Muscle of leg (tissue), 11 donors: ENCODE results near the gene CEACAM6. TPM values are rescaled to one million over a fixed set of nuclear protein-coding genes. Genes with fewer than 3 reads are reported as not detected.
A peak's percentile ranks its signal among the peaks of the same experiment; 100 is the strongest.
"Not testable (repeated sequence)": the region's sequence is repeated elsewhere in the genome, so short reads cannot be mapped to it uniquely, and the experiment has no call there.

Source experiments
- DNase-seq: peaks from one replicate; pipeline ENCODE4 v3.0.0; 2013
- H3K27ac ChIP-seq: one replicate; pipeline ENCODE4 v1.5.1; 2013; ENCODE audit warnings: mild to moderate bottlenecking, low read length, control low read depth
- H3K27me3 ChIP-seq: one replicate; pipeline ENCODE4 v1.6.1; 2013; ENCODE audit warnings: low read length; ENCODE audit not compliant: control insufficient read depth, insufficient read depth
- H3K36me3 ChIP-seq: one replicate; pipeline ENCODE4 v1.6.1; 2013; ENCODE audit warnings: low read length; ENCODE audit not compliant: control insufficient read depth, insufficient read depth
- H3K4me1 ChIP-seq: one replicate; pipeline ENCODE4 v1.6.1; 2013; ENCODE audit warnings: low read length; ENCODE audit not compliant: control insufficient read depth, insufficient read depth
- H3K4me3 ChIP-seq: one replicate; pipeline ENCODE4 v1.5.1; 2013; ENCODE audit warnings: low read length, control low read depth
- H3K9me3 ChIP-seq: replicated peaks from 2 replicates; pipeline ENCODE4 v1.6.1; 2013; ENCODE audit warnings: low read depth, low read length; ENCODE audit not compliant: control insufficient read depth
- WGBS: methylation state at CpG from one replicate; pipeline ENCODE4 v1.1.5; 2013; ENCODE audit warnings: missing lambda C conversion rate; ENCODE audit not compliant: insufficient coverage; 5-methylcytosine and 5-hydroxymethylcytosine counted together
- polyA plus RNA-seq, 8 donors: library from polyadenylated mRNA; unstranded; fragments of 120-200 nt; gene quantifications; one replicate each; pipeline versions ENCODE4 v1.2.1 to v1.2.3, GENCODE V29; 2013; ENCODE audit warnings: inconsistent platforms in 1 of 8, low replicate concordance in 1 of 8; ENCODE audit not compliant: insufficient read length in 8 of 8, insufficient read depth in 1 of 8
- total RNA-seq: library from RNA; stranded (reverse); fragments of 120-200 nt; gene quantifications from one replicate; pipeline ENCODE4 v1.2.4, GENCODE V29; 2013

The CEACAM6 gene
- total and polyA plus RNA-seq, 9 donors = 0.04 to 0.70 (median 0.39) TPM

- H3K36me3 ChIP-seq = no peaks in the 10 kb centered on the region
- 93% methylated on average over 2 of the region's 5 CpGs for WGBS
- H3K27ac ChIP-seq = no peak overlapping the region
- peaks cover 7% of the 10 kb centered on the region for H3K27me3 ChIP-seq
- no peaks in the 10 kb centered on the region for H3K9me3 ChIP-seq
- H3K4me1 ChIP-seq = no peaks in the 10 kb centered on the region
- no peak overlapping the region for H3K4me3 ChIP-seq
- no peak for DNase-seq
Measured at GRCh38 chr19:41745756-41746155, 9.6 kb upstream of the CEACAM6 start.

- WGBS = 64% methylated on average over 3 of the region's 11 CpGs
- no peaks in the 10 kb centered on the region for H3K9me3 ChIP-seq
- peaks cover 7% of the 10 kb centered on the region for H3K27me3 ChIP-seq
- H3K27ac ChIP-seq = no peak overlapping the region
- no peaks in the 10 kb centered on the region for H3K36me3 ChIP-seq
- DNase-seq = peak; percentile 5
- no peak overlapping the region for H3K4me3 ChIP-seq
- no peaks in the 10 kb centered on the region for H3K4me1 ChIP-seq
Measured at GRCh38 chr19:41746593-41747227, 8.6 kb upstream of the CEACAM6 start.

GRCh38 chr19:41748012-41748411, 7.3 kb upstream of the CEACAM6 start:
- Histone ChIP-seq H3K27me3 (peaks cover 7% of the 10 kb centered on the region), H3K4me1 (no peaks in the 10 kb centered on the region), H3K4me3 (no peak overlapping the region), H3K36me3 (no peaks in the 10 kb centered on the region), H3K27ac (no peak overlapping the region), H3K9me3 (no peaks in the 10 kb centered on the region)
- no peak for DNase-seq
- WGBS = 61% methylated on average over 2 of the region's 3 CpGs

GRCh38 chr19:41750248-41751134, 4.8 kb upstream of the CEACAM6 start:
- WGBS = 83% methylated on average over 1 of the region's 10 CpGs
- not testable (repeated sequence) for H3K27ac ChIP-seq, H3K4me1 ChIP-seq, DNase-seq, H3K9me3 ChIP-seq, H3K36me3 ChIP-seq, H3K4me3 ChIP-seq, H3K27me3 ChIP-seq

GRCh38 chr19:41753159-41753558, 2.2 kb upstream of the CEACAM6 start:
- 0% methylated on average over 1 of the region's 12 CpGs for WGBS
- Histone ChIP-seq H3K4me3 (no peak overlapping the region), H3K4me1 (no peaks in the 10 kb centered on the region), H3K27me3 (no peaks in the 10 kb centered on the region), H3K36me3 (no peaks in the 10 kb centered on the region), H3K27ac (no peak overlapping the region), H3K9me3 (no peaks in the 10 kb centered on the region)
- peak; percentile 3 for DNase-seq

GRCh38 chr19:41753936-41754529, 1.3 kb upstream of the CEACAM6 start:
- no peak overlapping the region for H3K27ac ChIP-seq
- H3K4me3 ChIP-seq = no peak overlapping the region
- no peaks in the 10 kb centered on the region for H3K9me3 ChIP-seq
- H3K36me3 ChIP-seq = no peaks in the 10 kb centered on the region
- peak; percentile 3 for DNase-seq
- WGBS = 19% methylated on average over 2 of the region's 4 CpGs
- no peaks in the 10 kb centered on the region for H3K27me3 ChIP-seq
- H3K4me1 ChIP-seq = no peaks in the 10 kb centered on the region

- Histone ChIP-seq H3K27me3 (no peaks in the 10 kb centered on the region), H3K4me3 (no peak overlapping the region), H3K9me3 (no peaks in the 10 kb centered on the region), H3K27ac (no peak overlapping the region), H3K36me3 (no peaks in the 10 kb centered on the region), H3K4me1 (no peaks in the 10 kb centered on the region)
- WGBS = 73% methylated on average over 8 of the region's 9 CpGs
- DNase-seq = no peak
Measured at GRCh38 chr19:41758846-41759245, 3.5 kb downstream of the CEACAM6 start.

- no peaks in the 10 kb centered on the region for H3K36me3 ChIP-seq
- H3K4me1 ChIP-seq = no peaks in the 10 kb centered on the region
- no peak overlapping the region for H3K27ac ChIP-seq
- no peak overlapping the region for H3K4me3 ChIP-seq
- 57% methylated on average over 1 of the region's 2 CpGs for WGBS
- H3K9me3 ChIP-seq = no peaks in the 10 kb centered on the region
- H3K27me3 ChIP-seq = no peaks in the 10 kb centered on the region
- no peak for DNase-seq
Measured at GRCh38 chr19:41767115-41767514, 11.8 kb downstream of the CEACAM6 start.

GRCh38 chr19:41768105-41768504, 12.8 kb downstream of the CEACAM6 start:
- WGBS = no CpG with 5 or more reads among the region's 5 CpGs
- not testable (repeated sequence) for H3K4me3 ChIP-seq, H3K9me3 ChIP-seq, H3K36me3 ChIP-seq, H3K4me1 ChIP-seq, DNase-seq, H3K27ac ChIP-seq, H3K27me3 ChIP-seq

- Histone ChIP-seq H3K4me1 (no peaks in the 10 kb centered on the region), H3K27me3 (no peaks in the 10 kb centered on the region), H3K27ac (no peak overlapping the region), H3K4me3 (no peak overlapping the region), H3K9me3 (no peaks in the 10 kb centered on the region), H3K36me3 (no peaks in the 10 kb centered on the region)
- no CpG with 5 or more reads among the region's 4 CpGs for WGBS
- DNase-seq = no peak
Measured at GRCh38 chr19:41769608-41770007, 14.3 kb downstream of the CEACAM6 start.
